HEK293 (cell line): ENCODE data around the gene MTHFD1L.

ENCODE experiments used
- ATF2 ChIP-seq: fragments of 450-650 bp; formaldehyde crosslinking; IDR thresholded peaks from 2 replicates; pipeline ENCODE4 v1.5.1; 2016; ENCODE audit warnings: missing biosample characterization, missing genetic modification characterization, low read depth
- CTCF ChIP-seq: fragments of 450-650 bp; formaldehyde crosslinking; IDR thresholded peaks from 2 replicates; pipeline ENCODE4 v1.5.1; 2016; ENCODE audit warnings: missing biosample characterization, missing genetic modification characterization
- INSM2 ChIP-seq: fragments of 450-650 bp; formaldehyde crosslinking; IDR thresholded peaks from 2 replicates; pipeline ENCODE4 v1.5.1; 2016; ENCODE audit warnings: missing biosample characterization, missing genetic modification characterization
- MYNN ChIP-seq: fragments of 450-650 bp; formaldehyde crosslinking; IDR thresholded peaks from 2 replicates; pipeline ENCODE4 v1.5.1; 2016; ENCODE audit warnings: missing biosample characterization, missing genetic modification characterization, borderline replicate concordance
- MZF1 ChIP-seq: fragments of 450-650 bp; formaldehyde crosslinking; IDR thresholded peaks from 2 replicates; pipeline ENCODE4 v1.5.1; 2017; ENCODE audit warnings: missing biosample characterization, missing genetic modification characterization, borderline replicate concordance
- TCF7L2 ChIP-seq: IDR thresholded peaks from 2 replicates; pipeline ENCODE4 v1.6.1; 2011; ENCODE audit warnings: low read depth, mild to moderate bottlenecking, inconsistent platforms, low read length, moderate library complexity, borderline replicate concordance
- YY1 ChIP-seq: fragments of 450-650 bp; formaldehyde crosslinking; IDR thresholded peaks from 2 replicates; pipeline ENCODE4 v1.5.1; 2018; ENCODE audit warnings: missing biosample characterization, missing genetic modification characterization
- ZBTB26 ChIP-seq: fragments of 450-650 bp; formaldehyde crosslinking; optimal IDR thresholded peaks from 2 replicates; pipeline ENCODE3; 2016; ENCODE audit warnings: missing biosample characterization, mild to moderate bottlenecking, missing genetic modification characterization
- ZFP41 ChIP-seq: fragments of 450-650 bp; formaldehyde crosslinking; IDR thresholded peaks from 2 replicates; pipeline ENCODE4 v1.5.1; 2016; ENCODE audit warnings: missing biosample characterization, missing genetic modification characterization, borderline replicate concordance
- ZNF239 ChIP-seq: fragments of 450-650 bp; formaldehyde crosslinking; IDR thresholded peaks from 2 replicates; pipeline ENCODE4 v1.5.1; 2016; ENCODE audit warnings: missing biosample characterization, missing genetic modification characterization
- ZNF26 ChIP-seq: fragments of 450-650 bp; formaldehyde crosslinking; IDR thresholded peaks from 2 replicates; pipeline ENCODE4 v1.5.1; 2016; ENCODE audit warnings: missing biosample characterization, missing genetic modification characterization
- ZNF423 ChIP-seq: fragments of 450-650 bp; formaldehyde crosslinking; IDR thresholded peaks from 2 replicates; pipeline ENCODE4 v1.5.1; 2016; ENCODE audit warnings: missing biosample characterization, missing genetic modification characterization
- ZNF707 ChIP-seq: fragments of 450-650 bp; formaldehyde crosslinking; IDR thresholded peaks from 2 replicates; pipeline ENCODE4 v1.5.1; 2016; ENCODE audit warnings: missing biosample characterization, missing genetic modification characterization

- no peak for TF ChIP-seq MZF1 (tag by site-specific recombination)
- no peak for TF ChIP-seq CTCF (tag by site-specific recombination)
- no peak for TF ChIP-seq YY1 (tag by site-specific recombination)
- TF ChIP-seq ZNF26 (tag by site-specific recombination): no peak
- TF ChIP-seq ATF2 (tag by site-specific recombination): no peak
- TF ChIP-seq ZFP41: no peak
- TF ChIP-seq ZNF423 (tag by site-specific recombination): no peak
- no peak for TF ChIP-seq MYNN (tag by site-specific recombination)
- no peak for TF ChIP-seq TCF7L2
- TF ChIP-seq ZNF707 (tag by site-specific recombination): no peak
- no peak for TF ChIP-seq ZNF239
- TF ChIP-seq ZBTB26 (tag by site-specific recombination): no peak
- TF ChIP-seq INSM2 (tag by site-specific recombination): no peak
Measured at GRCh38 chr6:151110576-151110905, 245.0 kb downstream of the MTHFD1L start.
